ENCODE measurements around the gene CCDC192. TPM values are rescaled to one million over a fixed set of nuclear protein-coding genes. Genes with fewer than 3 reads are reported as not detected.

The CCDC192 gene
- total RNA-seq, 1 donor from 2014 or later: not detected

DNA sequence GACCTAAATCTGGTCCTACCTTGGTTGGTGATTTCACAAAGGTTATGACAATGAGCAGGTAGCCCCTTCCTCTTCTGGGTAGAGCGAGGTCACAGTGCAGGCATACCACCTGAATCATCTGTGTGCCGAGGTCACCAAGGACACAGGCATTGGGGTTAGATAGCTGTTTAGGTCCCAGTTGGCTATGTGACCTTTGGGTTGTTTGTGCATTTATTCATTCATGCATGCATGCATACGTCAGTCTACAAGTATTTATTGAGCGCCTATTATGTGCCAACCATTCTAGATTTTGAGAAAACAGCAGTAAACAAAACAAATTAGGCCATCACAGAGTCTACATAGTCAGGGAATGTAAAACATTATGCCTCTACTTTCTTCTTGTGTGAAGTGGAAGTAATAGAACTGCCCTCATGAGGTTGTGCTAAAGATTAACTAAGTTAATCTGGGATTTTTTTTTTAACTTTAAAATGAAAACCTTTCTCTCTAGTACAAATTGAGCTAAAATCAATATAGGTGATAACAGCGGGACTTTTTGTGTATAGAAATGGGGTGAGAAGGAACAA, 275.6 kb downstream of the CCDC192 start:
- H4K20me1 ChIP-seq (ENCODE audit: insufficient read depth, low read length): no peaks in the 10 kb centered on the region
- TF ChIP-seq, protein P1, sequence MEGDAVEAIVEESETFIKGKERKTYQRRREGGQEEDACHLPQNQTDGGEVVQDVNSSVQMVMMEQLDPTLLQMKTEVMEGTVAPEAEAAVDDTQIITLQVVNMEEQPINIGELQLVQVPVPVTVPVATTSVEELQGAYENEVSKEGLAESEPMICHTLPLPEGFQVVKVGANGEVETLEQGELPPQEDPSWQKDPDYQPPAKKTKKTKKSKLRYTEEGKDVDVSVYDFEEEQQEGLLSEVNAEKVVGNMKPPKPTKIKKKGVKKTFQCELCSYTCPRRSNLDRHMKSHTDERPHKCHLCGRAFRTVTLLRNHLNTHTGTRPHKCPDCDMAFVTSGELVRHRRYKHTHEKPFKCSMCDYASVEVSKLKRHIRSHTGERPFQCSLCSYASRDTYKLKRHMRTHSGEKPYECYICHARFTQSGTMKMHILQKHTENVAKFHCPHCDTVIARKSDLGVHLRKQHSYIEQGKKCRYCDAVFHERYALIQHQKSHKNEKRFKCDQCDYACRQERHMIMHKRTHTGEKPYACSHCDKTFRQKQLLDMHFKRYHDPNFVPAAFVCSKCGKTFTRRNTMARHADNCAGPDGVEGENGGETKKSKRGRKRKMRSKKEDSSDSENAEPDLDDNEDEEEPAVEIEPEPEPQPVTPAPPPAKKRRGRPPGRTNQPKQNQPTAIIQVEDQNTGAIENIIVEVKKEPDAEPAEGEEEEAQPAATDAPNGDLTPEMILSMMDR (IDR thresholded peaks at IDR 0.05; ENCODE audit: insufficient read depth, low read depth, low read length): no peak
- no peak for TF ChIP-seq EZH2 (IDR thresholded peaks at IDR 0.05; ENCODE audit: insufficient read depth, low read length)
- H3K27ac ChIP-seq (ENCODE audit: low read depth, low read length): no peak overlapping the region
- H3K4me1 ChIP-seq (ENCODE audit: insufficient read depth, low read length): no peaks in the 10 kb centered on the region
- H3K4me2 ChIP-seq (ENCODE audit: low read length): no peak overlapping the region
- H3K4me3 ChIP-seq (ENCODE audit: insufficient read depth, low read depth, low read length): no peak overlapping the region
- Mint-ChIP-seq H3K27ac (ENCODE audit: unreplicated experiment) (no peak overlapping the region), H3K4me3 (ENCODE audit: unreplicated experiment) (no peak overlapping the region), H3K4me1 (ENCODE audit: low read depth, unreplicated experiment) (peaks cover 3% of the 10 kb centered on the region), H3K36me3 (ENCODE audit: low read depth, unreplicated experiment) (no peaks in the 10 kb centered on the region), H3K9me3 (ENCODE audit: unreplicated experiment) (no peaks in the 10 kb centered on the region), H3K27me3 (ENCODE audit: low read depth, unreplicated experiment) (no peaks in the 10 kb centered on the region)
- no peak overlapping the region for H2AFZ ChIP-seq (ENCODE audit: low read depth, low read length)
- FAIRE-seq (no peak), DNase-seq (ENCODE audit: low read depth) (no peak)
- H3K9ac ChIP-seq (ENCODE audit: low read length): no peak overlapping the region
- H3K36me3 ChIP-seq (ENCODE audit: insufficient read depth, low read length): peaks cover 4% of the 10 kb centered on the region
- no peaks in the 10 kb centered on the region for H3K27me3 ChIP-seq (ENCODE audit: insufficient read depth, low read length)
- no peaks in the 10 kb centered on the region for H3K9me3 ChIP-seq (ENCODE audit: insufficient read depth, low read depth, low read length)
- H3K79me2 ChIP-seq (ENCODE audit: insufficient read depth, low read length): no peaks in the 10 kb centered on the region

GRCh38 chr5:127979475-127979874, 276.3 kb downstream of the CCDC192 start:
- Histone ChIP-seq H3K36me3 (ENCODE audit: insufficient read depth, low read length) (peaks cover 4% of the 10 kb centered on the region), H3K27ac (ENCODE audit: low read depth, low read length) (no peak overlapping the region), H3K4me1 (ENCODE audit: insufficient read depth, low read length) (no peaks in the 10 kb centered on the region), H3K4me2 (ENCODE audit: low read length) (no peak overlapping the region), H4K20me1 (ENCODE audit: insufficient read depth, low read length) (no peaks in the 10 kb centered on the region), H3K9me3 (ENCODE audit: insufficient read depth, low read depth, low read length) (no peaks in the 10 kb centered on the region), H3K27me3 (ENCODE audit: insufficient read depth, low read length) (no peaks in the 10 kb centered on the region), H3K9ac (ENCODE audit: low read length) (no peak overlapping the region), H3K4me3 (ENCODE audit: insufficient read depth, low read depth, low read length) (no peak overlapping the region), H2AFZ (ENCODE audit: low read depth, low read length) (no peak overlapping the region), H3K79me2 (ENCODE audit: insufficient read depth, low read length) (no peaks in the 10 kb centered on the region)
- Mint-ChIP-seq H3K4me1 (ENCODE audit: low read depth, unreplicated experiment) (peaks cover 3% of the 10 kb centered on the region), H3K27me3 (ENCODE audit: low read depth, unreplicated experiment) (no peaks in the 10 kb centered on the region), H3K9me3 (ENCODE audit: unreplicated experiment) (no peaks in the 10 kb centered on the region), H3K27ac (ENCODE audit: unreplicated experiment) (no peak overlapping the region), H3K36me3 (ENCODE audit: low read depth, unreplicated experiment) (no peaks in the 10 kb centered on the region), H3K4me3 (ENCODE audit: unreplicated experiment) (no peak overlapping the region)
- TF ChIP-seq, protein P1 (IDR thresholded peaks at IDR 0.05; ENCODE audit: insufficient read depth, low read depth, low read length): no peak
- no peak for TF ChIP-seq EZH2 (IDR thresholded peaks at IDR 0.05; ENCODE audit: insufficient read depth, low read length)
- FAIRE-seq (no peak), DNase-seq (ENCODE audit: low read depth) (no peak)

GRCh38 chr5:127980843-127981242, 277.7 kb downstream of the CCDC192 start:
- no peak for FAIRE-seq
- DNase-seq (ENCODE audit: low read depth): no peak
- H3K9me3 ChIP-seq (ENCODE audit: insufficient read depth, low read depth, low read length): no peaks in the 10 kb centered on the region
- H4K20me1 ChIP-seq (ENCODE audit: insufficient read depth, low read length): no peaks in the 10 kb centered on the region
- no peak overlapping the region for H3K4me3 ChIP-seq (ENCODE audit: insufficient read depth, low read depth, low read length)
- Mint-ChIP-seq H3K27ac (ENCODE audit: unreplicated experiment) (no peak overlapping the region), H3K27me3 (ENCODE audit: low read depth, unreplicated experiment) (no peaks in the 10 kb centered on the region), H3K36me3 (ENCODE audit: low read depth, unreplicated experiment) (no peaks in the 10 kb centered on the region), H3K4me1 (ENCODE audit: low read depth, unreplicated experiment) (peaks cover 3% of the 10 kb centered on the region), H3K4me3 (ENCODE audit: unreplicated experiment) (no peak overlapping the region), H3K9me3 (ENCODE audit: unreplicated experiment) (no peaks in the 10 kb centered on the region)
- H3K4me2 ChIP-seq (ENCODE audit: low read length): no peak overlapping the region
- H3K36me3 ChIP-seq (ENCODE audit: insufficient read depth, low read length): peaks cover 4% of the 10 kb centered on the region
- no peaks in the 10 kb centered on the region for H3K4me1 ChIP-seq (ENCODE audit: insufficient read depth, low read length)
- TF ChIP-seq, protein P1 (IDR thresholded peaks at IDR 0.05; ENCODE audit: insufficient read depth, low read depth, low read length): no peak
- no peak for TF ChIP-seq EZH2 (IDR thresholded peaks at IDR 0.05; ENCODE audit: insufficient read depth, low read length)
- no peaks in the 10 kb centered on the region for H3K27me3 ChIP-seq (ENCODE audit: insufficient read depth, low read length)
- no peak overlapping the region for H3K9ac ChIP-seq (ENCODE audit: low read length)
- no peak overlapping the region for H2AFZ ChIP-seq (ENCODE audit: low read depth, low read length)
- H3K79me2 ChIP-seq (ENCODE audit: insufficient read depth, low read length): no peaks in the 10 kb centered on the region
- H3K27ac ChIP-seq (ENCODE audit: low read depth, low read length): no peak overlapping the region

Data from astrocyte (in vitro differentiated cells and primary cell).